Neuronal stem cell (in vitro differentiated cells): ENCODE data around the gene SGK1.

Source experiments
- DNase-seq: peaks from one replicate; pipeline ENCODE4 v3.0.0-alpha.2; 2013; ENCODE audit warnings: low spot score
- H2AFZ ChIP-seq: one replicate; pipeline ENCODE4 v1.6.1; 2013; ENCODE audit warnings: mild to moderate bottlenecking, low read length, inconsistent platforms
- H2AK5ac ChIP-seq: 2 replicates; pipeline ENCODE4 v1.6.1; 2013; ENCODE audit warnings: low read depth, mild to moderate bottlenecking, inconsistent platforms, low read length, moderate library complexity, mixed read lengths
- H2BK120ac ChIP-seq: 2 replicates; pipeline ENCODE4 v1.6.1; 2013; ENCODE audit warnings: low read depth, mild to moderate bottlenecking, inconsistent platforms, low read length, moderate library complexity, mixed read lengths
- H2BK12ac ChIP-seq: one replicate; pipeline ENCODE4 v1.6.1; 2013; ENCODE audit warnings: low read length, inconsistent platforms
- H2BK15ac ChIP-seq: 2 replicates; pipeline ENCODE4 v1.6.1; 2013; ENCODE audit warnings: mild to moderate bottlenecking, low read length, inconsistent platforms, mixed read lengths
- H2BK5ac ChIP-seq: one replicate; pipeline ENCODE4 v1.6.1; 2013; ENCODE audit warnings: inconsistent platforms, mild to moderate bottlenecking, low read length, moderate library complexity
- H3K14ac ChIP-seq: one replicate; pipeline ENCODE4 v1.6.1; 2013; ENCODE audit warnings: low read length, inconsistent platforms
- H3K18ac ChIP-seq: 2 replicates; pipeline ENCODE4 v1.6.1; 2013; ENCODE audit warnings: low read length, inconsistent platforms
- H3K23ac ChIP-seq: 2 replicates; pipeline ENCODE4 v1.6.1; 2013; ENCODE audit warnings: low read depth, mild to moderate bottlenecking, mixed read lengths, low read length, inconsistent platforms; ENCODE audit not compliant: poor library complexity
- H3K27ac ChIP-seq: replicated peaks from 3 replicates; pipeline ENCODE4 v1.5.1; 2013; ENCODE audit warnings: low read length, inconsistent platforms
- H3K27me3 ChIP-seq, 3 experiments: 2 replicates each; pipeline ENCODE4 v1.6.1; 2013; ENCODE audit warnings: low read length in 3 of 3, mild to moderate bottlenecking in 2 of 3, inconsistent platforms in 1 of 3, low read depth in 1 of 3, mixed read lengths in 1 of 3, moderate library complexity in 1 of 3; ENCODE audit not compliant: control insufficient read depth in 3 of 3, insufficient read depth in 3 of 3
- H3K36me3 ChIP-seq, 2 donors: replicated peaks in 1 of 2; 2 replicates each; pipeline ENCODE4 v1.6.1; 2013; ENCODE audit warnings: low read length in 2 of 2; ENCODE audit not compliant: control insufficient read depth in 2 of 2, insufficient read depth in 2 of 2
- H3K4ac ChIP-seq: 2 replicates; pipeline ENCODE4 v1.6.1; 2013; ENCODE audit warnings: inconsistent platforms, mild to moderate bottlenecking, low read length, moderate library complexity
- H3K4me1 ChIP-seq, 2 donors: 1 replicate in 1 of 2; 2 replicates in 1 of 2; pipeline ENCODE4 v1.6.1; 2013; ENCODE audit warnings: low read length in 2 of 2, low read depth in 1 of 2; ENCODE audit not compliant: control insufficient read depth in 2 of 2, insufficient read depth in 1 of 2
- H3K4me2 ChIP-seq: one replicate; pipeline ENCODE4 v1.6.1; 2013; ENCODE audit warnings: mild to moderate bottlenecking, low read length, inconsistent platforms; ENCODE audit not compliant: insufficient read depth, poor library complexity, severe bottlenecking
- H3K4me3 ChIP-seq, 2 donors: 2 replicates each; pipeline ENCODE4 v1.5.1; 2013; ENCODE audit warnings: low read length in 2 of 2, mild to moderate bottlenecking in 2 of 2, inconsistent platforms in 1 of 2, moderate library complexity in 1 of 2
- H3K79me1 ChIP-seq: one replicate; pipeline ENCODE4 v1.6.1; 2013; ENCODE audit warnings: low read depth, mild to moderate bottlenecking, inconsistent platforms, low read length, moderate library complexity
- H3K9ac ChIP-seq: one replicate; pipeline ENCODE4 v1.6.1; 2013; ENCODE audit warnings: mild to moderate bottlenecking, low read depth, low read length, inconsistent platforms; ENCODE audit not compliant: poor library complexity
- H3K9me3 ChIP-seq, 2 donors: replicated peaks in 1 of 2; 2 replicates each; pipeline versions ENCODE3 to v1.6.1; 2013; ENCODE audit warnings: low read length in 2 of 2, mild to moderate bottlenecking in 2 of 2, inconsistent platforms in 1 of 2, low read depth in 1 of 2, mixed read lengths in 1 of 2, moderate library complexity in 1 of 2; ENCODE audit not compliant: control insufficient read depth in 2 of 2, insufficient read depth in 1 of 2
- H4K8ac ChIP-seq: one replicate; pipeline ENCODE4 v1.6.1; 2013; ENCODE audit warnings: low read depth, mild to moderate bottlenecking, inconsistent platforms, low read length, moderate library complexity
- H4K91ac ChIP-seq: one replicate; pipeline ENCODE4 v1.6.1; 2013; ENCODE audit warnings: low read length, low read depth, mild to moderate bottlenecking, inconsistent platforms; ENCODE audit not compliant: poor library complexity
- WGBS, 2 donors: extraction: QIAGEN DNeasy Blood & Tissue Kit; methylation state at CpG; one replicate each; pipeline ENCODE4 v1.1.7; 2013; ENCODE audit warnings: missing lambda C conversion rate in 2 of 2, mixed read lengths in 1 of 2; ENCODE audit not compliant: insufficient read length in 2 of 2, insufficient replicate concordance in 1 of 2; ENCODE audit errors: extremely low coverage in 2 of 2; 5-methylcytosine and 5-hydroxymethylcytosine counted together

Gene SGK1

GRCh38 chr6:134221250-134221649, 96.7 kb downstream of the SGK1 start:
- Histone ChIP-seq H4K8ac (no peak overlapping the region), H2AK5ac (no peak overlapping the region), H2BK5ac (no peak overlapping the region), H3K18ac (no peak overlapping the region), H2AFZ (no peak overlapping the region), H2BK15ac (no peak overlapping the region), H2BK120ac (no peak overlapping the region), H3K14ac (no peak overlapping the region), H3K4me3 (no peak overlapping the region), H3K4ac (no peak overlapping the region), H4K91ac (no peak overlapping the region), H3K27ac (no peak overlapping the region), H2BK12ac (no peak overlapping the region), H3K4me2 (no peak overlapping the region), H3K27me3 (no peaks in the 10 kb centered on the region), H3K36me3 (no peaks in the 10 kb centered on the region), H3K23ac (no peak overlapping the region), H3K79me1 (no peaks in the 10 kb centered on the region), H3K9ac (no peak overlapping the region), H3K4me1 (no peaks in the 10 kb centered on the region), H3K9me3 (no peaks in the 10 kb centered on the region)
- WGBS, 2 donors = no CpG with 5 or more reads among the region's 3 CpGs
- no peak for DNase-seq

- H3K23ac ChIP-seq = no peak overlapping the region
- no peaks in the 10 kb centered on the region for H3K4me1 ChIP-seq
- no peak overlapping the region for H4K8ac ChIP-seq
- no peak overlapping the region for H2BK120ac ChIP-seq
- no peaks in the 10 kb centered on the region for H3K27me3 ChIP-seq
- H3K27ac ChIP-seq = no peak overlapping the region
- no peak overlapping the region for H3K18ac ChIP-seq
- H3K14ac ChIP-seq = no peak overlapping the region
- no peak for DNase-seq
- no peak overlapping the region for H3K4me2 ChIP-seq
- H3K9me3 ChIP-seq = no peaks in the 10 kb centered on the region
- no peak overlapping the region for H4K91ac ChIP-seq
- H2BK5ac ChIP-seq = no peak overlapping the region
- no peak overlapping the region for H3K4ac ChIP-seq
- no peak overlapping the region for H2BK15ac ChIP-seq
- no peak overlapping the region for H2AFZ ChIP-seq
- no peak overlapping the region for H3K4me3 ChIP-seq
- no peak overlapping the region for H3K9ac ChIP-seq
- H2AK5ac ChIP-seq = no peak overlapping the region
- no peak overlapping the region for H2BK12ac ChIP-seq
- no peaks in the 10 kb centered on the region for H3K36me3 ChIP-seq
- H3K79me1 ChIP-seq = no peaks in the 10 kb centered on the region
Observed at GRCh38 chr6:134217798-134218140, 100.1 kb downstream of the SGK1 start.

- no peak overlapping the region for H2BK120ac ChIP-seq
- H3K18ac ChIP-seq = no peak overlapping the region
- no peak overlapping the region for H3K4me2 ChIP-seq
- no peak overlapping the region for H3K14ac ChIP-seq
- no peak overlapping the region for H2BK15ac ChIP-seq
- no peaks in the 10 kb centered on the region for H3K9me3 ChIP-seq
- no peak overlapping the region for H3K23ac ChIP-seq
- H3K27ac ChIP-seq = no peak overlapping the region
- DNase-seq = no peak
- no peak overlapping the region for H2BK12ac ChIP-seq
- no peak overlapping the region for H4K8ac ChIP-seq
- H3K4me1 ChIP-seq = no peaks in the 10 kb centered on the region
- H3K4me3 ChIP-seq = no peak overlapping the region
- H3K4ac ChIP-seq = no peak overlapping the region
- no CpG with 5 or more reads among the region's 8 CpGs for WGBS, 2 donors
- H3K79me1 ChIP-seq = no peaks in the 10 kb centered on the region
- no peak overlapping the region for H2AFZ ChIP-seq
- H2BK5ac ChIP-seq = no peak overlapping the region
- H3K36me3 ChIP-seq = no peaks in the 10 kb centered on the region
- H3K9ac ChIP-seq = no peak overlapping the region
- H3K27me3 ChIP-seq = no peaks in the 10 kb centered on the region
- no peak overlapping the region for H4K91ac ChIP-seq
- no peak overlapping the region for H2AK5ac ChIP-seq
Observed at GRCh38 chr6:134217105-134217797, 100.7 kb downstream of the SGK1 start.

GRCh38 chr6:134216301-134217010, 101.5 kb downstream of the SGK1 start:
- Histone ChIP-seq H3K27ac (no peak overlapping the region), H4K8ac (no peak overlapping the region), H2AFZ (no peak overlapping the region), H3K4me3 (no peak overlapping the region), H3K18ac (no peak overlapping the region), H3K4ac (no peak overlapping the region), H3K23ac (no peak overlapping the region), H2BK12ac (no peak overlapping the region), H2BK15ac (no peak overlapping the region), H3K14ac (no peak overlapping the region), H2BK5ac (no peak overlapping the region), H3K4me1 (no peaks in the 10 kb centered on the region), H4K91ac (no peak overlapping the region), H3K9me3 (no peaks in the 10 kb centered on the region), H3K79me1 (no peaks in the 10 kb centered on the region), H3K36me3 (no peaks in the 10 kb centered on the region), H2AK5ac (no peak overlapping the region), H2BK120ac (no peak overlapping the region), H3K4me2 (no peak overlapping the region), H3K27me3 (no peaks in the 10 kb centered on the region), H3K9ac (no peak overlapping the region)
- WGBS, 2 donors = no CpG with 5 or more reads among the region's 5 CpGs
- DNase-seq = no peak
